GM10266 (cell line): Measurements from ENCODE around the gene YKT6.

Experiments used
- DNase-seq: peaks from one replicate; pipeline ENCODE4 v3.0.0; 2012; ENCODE audit errors: extremely low spot score
- CTCF ChIP-seq: IDR thresholded peaks from 2 replicates; pipeline ENCODE4 v1.5.1; 2012; ENCODE audit warnings: mild to moderate bottlenecking, low read depth; ENCODE audit not compliant: control insufficient read depth, insufficient read depth; ENCODE audit errors: missing control alignments

Gene YKT6

GRCh38 chr7:44231088-44231487 is 30.3 kb downstream of the YKT6 start:
- no peak for TF ChIP-seq CTCF
- no peak for DNase-seq

GRCh38 chr7:44232396-44232795 is 31.6 kb downstream of the YKT6 start:
- no peak for TF ChIP-seq CTCF
- no peak for DNase-seq

GRCh38 chr7:44232901-44233715 is 32.3 kb downstream of the YKT6 start:
- TF ChIP-seq CTCF = no peak
- no peak for DNase-seq

- no peak for TF ChIP-seq CTCF
- DNase-seq = no peak
These were observed 34.3 kb downstream of the YKT6 start for GRCh38 chr7:44235066-44235465.

GRCh38 chr7:44235582-44236332 is 35.0 kb downstream of the YKT6 start:
- DNase-seq = no peak
- no peak for TF ChIP-seq CTCF

GRCh38 chr7:44236333-44236728 is 35.6 kb downstream of the YKT6 start:
- DNase-seq = no peak
- TF ChIP-seq CTCF = no peak

GRCh38 chr7:44237696-44238095 is 36.9 kb downstream of the YKT6 start:
- no peak for DNase-seq
- TF ChIP-seq CTCF = no peak
